ENCODE data around the gene COLEC11. TPM values are rescaled to one million over a fixed set of nuclear protein-coding genes. Genes with fewer than 3 reads are reported as not detected.
A peak's percentile ranks its signal among the peaks of the same experiment; 100 is the strongest.
"Not testable (repeated sequence)": the region's sequence is repeated elsewhere in the genome, so short reads cannot be mapped to it uniquely, and the experiment has no call there.

COLEC11 gene
- total RNA-seq, 1 donor from 2014 or later: 3.1 TPM

DNA sequence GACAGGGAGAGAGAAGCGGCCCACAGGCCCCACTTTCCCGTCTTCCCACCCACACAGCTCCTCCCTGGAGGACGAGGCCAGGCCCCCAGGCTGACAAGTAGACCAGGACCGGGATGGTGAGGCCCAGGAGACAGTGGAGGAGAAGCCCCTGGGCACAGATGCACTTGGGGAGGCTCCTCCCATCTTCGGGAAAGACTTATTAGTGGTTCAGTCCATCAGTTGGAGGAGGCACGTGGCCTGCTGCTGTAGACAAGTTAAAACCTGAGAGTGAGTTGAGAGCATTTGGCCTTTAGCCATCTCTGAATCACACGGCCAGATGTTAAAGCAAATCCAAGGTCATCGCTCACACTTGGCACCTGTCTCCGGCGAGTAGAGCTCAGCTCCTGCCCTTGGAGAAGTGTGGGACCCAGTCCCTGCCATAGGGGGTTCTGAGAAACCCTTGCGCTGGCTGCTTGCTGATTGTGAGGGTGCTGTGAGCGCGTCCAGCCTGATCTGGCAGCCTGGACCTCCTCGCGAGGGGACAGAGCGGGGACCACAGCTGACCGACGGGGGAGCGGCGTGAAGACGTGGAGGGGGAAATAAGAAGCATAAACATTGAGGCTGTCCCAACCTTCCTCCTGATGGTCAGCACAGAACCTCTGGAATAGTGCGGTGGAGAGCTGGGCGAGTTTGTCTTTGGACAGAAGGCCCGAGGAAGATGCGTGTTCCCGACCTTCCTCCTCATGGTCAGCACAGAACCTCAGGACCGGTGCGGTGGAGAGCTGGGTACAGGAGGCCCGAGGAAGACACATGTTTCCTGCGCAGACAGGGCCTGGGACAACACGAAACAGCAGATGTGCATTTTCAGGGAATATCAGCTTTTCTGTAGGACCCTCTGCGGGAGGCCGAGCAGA, 38.4 kb downstream of the COLEC11 start:
- DNase-seq (ENCODE audit: low spot score): peak; percentile 72
- intact Hi-C loops (cut with DNase I): no loop called here

DNA sequence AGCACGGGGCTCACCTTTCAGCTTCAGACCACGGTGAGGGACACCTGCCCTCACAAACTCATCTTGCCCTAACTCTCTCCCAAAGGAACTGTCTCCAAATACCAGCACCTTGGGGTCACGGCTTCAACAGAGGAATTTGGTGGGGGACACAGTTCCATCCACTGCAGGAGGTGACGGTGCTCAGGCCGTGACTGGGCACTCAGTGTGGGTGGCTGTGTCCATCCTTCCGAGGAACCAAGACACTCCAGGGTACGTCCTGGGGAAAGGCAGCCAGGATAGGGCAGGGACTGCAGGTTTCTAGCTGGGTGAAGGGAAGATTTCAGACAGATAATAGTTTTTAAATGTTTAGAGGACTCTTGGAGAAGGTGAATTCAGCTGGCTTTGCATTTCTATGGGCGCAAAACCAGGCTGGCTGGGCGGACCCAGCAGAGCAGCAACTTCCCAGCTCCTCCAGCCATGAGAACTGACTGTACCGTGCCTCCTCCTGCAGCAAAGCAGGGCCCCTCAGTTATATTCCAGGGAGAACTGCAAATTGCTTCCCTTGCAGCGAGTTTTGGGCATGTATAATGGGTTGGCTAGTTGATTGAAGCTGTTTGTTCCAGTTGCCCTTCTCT, 39.2 kb downstream of the COLEC11 start:
- intact Hi-C loops (cut with DNase I): no loop called here
- DNase-seq (ENCODE audit: low spot score): peak; percentile 47

DNA sequence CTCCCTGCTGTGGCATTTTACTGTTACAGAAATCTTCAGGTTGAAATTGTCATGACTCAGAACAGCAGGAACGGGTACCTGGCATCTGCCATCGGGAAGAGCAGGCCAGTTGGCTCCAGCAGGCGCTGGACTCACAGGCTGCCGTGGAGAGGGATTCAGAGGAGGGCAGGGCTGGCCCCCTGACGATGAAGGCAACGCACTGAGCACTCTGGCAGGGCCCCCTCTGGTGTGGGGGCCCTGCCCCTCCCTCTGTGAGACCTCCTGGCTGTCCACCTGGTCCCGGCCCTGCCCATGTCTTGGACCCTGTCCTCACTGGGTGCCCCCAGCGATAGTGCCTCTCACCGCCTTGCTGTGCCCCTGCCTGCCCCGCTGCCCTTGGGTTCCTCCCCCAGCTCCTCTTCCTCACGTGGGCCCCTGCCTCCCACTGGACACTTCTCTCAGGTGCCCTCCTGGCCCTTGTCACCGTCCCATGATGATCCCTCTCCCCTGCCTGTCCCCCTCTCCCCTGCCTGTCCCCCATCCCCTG, 39.7 kb downstream of the COLEC11 start:
- intact Hi-C loops (cut with DNase I): no loop called here
- peak; percentile 60 for DNase-seq (ENCODE audit: low spot score)

DNA sequence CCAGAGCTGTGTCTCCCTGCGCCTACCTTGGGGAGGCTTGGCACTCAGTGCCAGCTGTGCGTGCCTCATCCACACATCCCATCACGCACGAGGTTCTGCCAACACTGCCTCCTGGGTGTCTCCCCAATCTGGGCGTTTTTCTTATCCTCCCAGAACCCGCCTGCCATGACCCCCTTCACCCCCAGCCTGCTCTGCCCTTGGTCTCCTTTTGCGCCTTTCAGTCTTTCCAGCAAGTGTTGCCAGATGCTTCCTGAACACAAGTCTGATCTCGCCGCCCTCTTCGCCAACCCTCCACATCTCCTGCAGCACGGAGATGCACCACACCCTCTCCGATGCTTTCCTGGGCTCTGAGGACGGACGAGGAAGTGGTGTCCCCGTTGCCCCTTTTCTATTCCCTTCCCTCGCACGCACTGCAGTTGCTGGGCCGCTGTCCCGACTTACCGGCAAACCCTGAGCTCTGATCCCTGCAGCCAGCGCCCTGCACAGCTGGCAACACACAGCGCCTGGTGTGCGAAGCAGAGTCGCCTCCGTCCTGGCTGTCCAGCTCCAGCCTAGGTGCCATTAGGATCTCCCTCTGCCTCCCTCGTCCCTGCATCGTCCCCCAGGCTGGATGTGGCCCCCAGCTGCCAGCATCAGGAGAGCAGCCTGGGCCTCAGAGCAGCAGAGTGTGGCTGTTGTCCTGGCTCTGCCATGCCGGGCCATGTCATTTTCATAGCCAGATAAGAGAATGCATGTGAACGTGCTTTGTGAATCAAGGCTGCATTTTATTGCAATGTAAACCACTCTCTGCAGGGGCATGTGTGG, 40.5 kb downstream of the COLEC11 start:
- peak; percentile 56 for DNase-seq (ENCODE audit: low spot score)
- intact Hi-C loops (cut with DNase I): no loop called here

DNA sequence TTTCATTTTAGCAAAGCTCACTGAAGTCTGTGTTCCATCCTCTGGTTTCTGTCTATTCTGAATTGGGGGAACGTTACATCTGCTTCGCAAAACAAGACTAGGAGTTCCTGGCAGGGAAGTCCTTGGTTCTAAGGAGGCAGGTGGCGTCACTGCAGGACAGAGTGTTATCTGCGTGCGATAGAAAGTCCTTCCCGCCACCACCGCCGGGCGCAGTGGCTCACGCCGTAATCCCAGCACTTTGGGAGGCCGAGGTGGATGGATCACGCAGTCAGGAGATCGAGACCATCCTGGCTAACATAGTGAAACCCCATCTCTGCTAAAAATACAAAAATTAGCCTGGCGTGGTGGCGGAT, 41.0 kb downstream of the COLEC11 start:
- peak; percentile 43 for DNase-seq (ENCODE audit: low spot score)
- intact Hi-C loops (cut with DNase I): not testable (repeated sequence)

DNA sequence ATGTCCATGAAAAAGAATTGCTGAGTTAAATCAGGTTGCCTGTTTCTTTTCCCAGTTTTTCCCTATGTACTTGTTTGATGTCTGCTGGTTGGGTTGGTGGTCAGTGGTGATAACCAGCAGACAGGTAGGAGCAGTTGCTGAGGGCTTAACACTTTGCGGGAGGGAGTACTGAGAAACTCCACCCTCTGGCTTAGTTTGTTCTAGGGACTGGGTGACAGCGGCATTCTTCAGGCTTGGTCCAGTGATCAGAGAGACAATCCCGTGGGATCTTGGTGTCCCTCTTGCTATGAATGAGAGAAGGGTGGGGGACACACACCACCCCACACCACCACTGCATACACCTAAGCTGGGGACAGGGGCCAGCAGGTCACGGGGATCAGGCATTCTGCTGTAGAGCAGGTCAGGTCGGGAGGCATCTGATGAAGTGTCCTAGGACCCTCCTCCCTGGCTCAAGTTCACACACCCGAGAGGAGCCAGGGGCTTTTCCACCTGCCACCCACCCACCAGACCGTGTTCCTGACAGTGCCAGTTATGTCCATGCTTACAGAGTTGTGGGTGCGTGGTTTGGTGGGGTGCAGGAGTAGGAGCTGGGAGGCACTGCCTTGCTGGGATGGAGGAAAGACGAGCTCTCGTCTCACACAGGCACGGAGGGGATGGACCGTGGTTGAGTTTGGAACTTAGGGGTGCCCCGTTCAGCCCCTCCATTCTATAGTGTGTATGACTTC, 41.8 kb downstream of the COLEC11 start:
- intact Hi-C loops (cut with DNase I): no loop called here
- peak; percentile 36 for DNase-seq (ENCODE audit: low spot score)

DNA sequence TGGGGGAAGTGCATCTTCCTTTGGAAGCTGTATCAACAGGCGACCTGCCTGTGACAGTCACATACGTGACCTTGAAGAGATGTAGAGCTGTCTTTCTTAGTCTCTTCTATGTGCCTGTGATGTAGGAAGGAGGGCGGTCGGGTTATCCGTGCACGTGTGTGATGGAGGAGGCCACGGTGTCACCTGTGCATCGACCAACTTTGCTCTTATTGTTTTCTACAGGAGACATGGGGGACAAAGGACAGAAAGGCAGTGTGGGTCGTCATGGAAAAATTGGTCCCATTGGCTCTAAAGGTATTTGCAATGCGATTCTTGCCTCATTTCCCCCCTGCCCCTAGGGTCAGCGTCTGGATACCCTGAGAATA, 42.4 kb downstream of the COLEC11 start:
- peak; percentile 26 for DNase-seq (ENCODE audit: low spot score)

DNA sequence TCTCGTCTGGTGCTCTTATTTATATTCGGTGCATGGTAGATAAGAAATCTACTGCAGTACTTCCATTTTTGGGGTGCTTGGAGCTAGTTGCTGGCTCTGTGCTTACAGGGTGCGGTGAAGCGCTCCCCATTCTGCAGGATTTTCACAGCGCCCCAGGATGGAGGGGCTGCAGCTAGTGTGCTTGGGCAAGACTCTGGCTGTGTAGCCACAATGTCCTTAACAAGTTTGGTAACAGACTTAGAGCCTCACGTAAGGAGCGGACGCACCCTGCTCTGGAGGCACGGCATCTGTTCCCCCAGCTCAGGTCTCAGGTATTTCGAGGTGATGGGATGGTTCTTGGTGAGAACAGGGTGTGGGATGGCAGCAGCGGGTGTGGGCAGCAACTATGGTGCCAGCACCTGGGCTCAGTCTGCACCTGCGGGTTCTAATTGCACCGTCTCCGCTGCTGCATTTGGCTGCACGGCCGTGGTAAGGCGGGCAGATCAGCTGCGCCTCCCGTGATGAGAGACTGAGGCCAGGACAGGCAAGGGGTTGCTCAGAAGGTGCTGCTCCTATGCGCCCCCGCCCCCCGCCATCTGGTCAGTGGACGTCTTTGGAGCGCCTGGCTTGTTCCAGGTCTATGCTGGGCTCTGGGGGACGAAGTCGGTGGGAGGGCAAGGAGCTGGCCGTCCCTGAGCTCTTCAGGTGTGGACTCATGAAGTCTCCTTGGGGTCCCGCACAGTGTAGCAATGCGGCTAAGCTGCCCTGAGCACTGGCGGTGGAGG, 43.0 kb downstream of the COLEC11 start:
- intact Hi-C loops (cut with DNase I): no loop called here
- DNase-seq (ENCODE audit: low spot score): peak; percentile 56

More for the DNA sequence above, 42.4 kb downstream of the COLEC11 start:
- intact Hi-C loops (cut with DNase I): no loop called here

DNA sequence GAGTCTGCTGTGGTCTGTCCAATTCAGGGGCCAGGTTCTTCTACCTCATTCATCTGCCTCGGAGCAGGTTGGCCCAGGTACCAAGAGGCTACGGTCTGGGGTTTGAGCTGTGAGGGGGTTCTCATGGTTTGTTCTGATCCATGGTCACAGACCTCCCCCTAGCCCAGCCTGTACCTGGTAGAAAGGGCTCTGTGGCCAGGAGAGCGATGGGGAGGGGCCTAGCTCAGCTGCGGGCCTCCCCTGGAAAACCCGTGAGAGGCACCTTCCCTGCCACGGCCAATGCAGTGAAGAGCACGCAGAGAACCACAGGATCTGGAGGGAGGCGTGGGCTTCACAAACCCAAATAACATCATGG, 43.5 kb downstream of the COLEC11 start:
- intact Hi-C loops (cut with DNase I): no loop called here
- DNase-seq (ENCODE audit: low spot score): no peak

DNA sequence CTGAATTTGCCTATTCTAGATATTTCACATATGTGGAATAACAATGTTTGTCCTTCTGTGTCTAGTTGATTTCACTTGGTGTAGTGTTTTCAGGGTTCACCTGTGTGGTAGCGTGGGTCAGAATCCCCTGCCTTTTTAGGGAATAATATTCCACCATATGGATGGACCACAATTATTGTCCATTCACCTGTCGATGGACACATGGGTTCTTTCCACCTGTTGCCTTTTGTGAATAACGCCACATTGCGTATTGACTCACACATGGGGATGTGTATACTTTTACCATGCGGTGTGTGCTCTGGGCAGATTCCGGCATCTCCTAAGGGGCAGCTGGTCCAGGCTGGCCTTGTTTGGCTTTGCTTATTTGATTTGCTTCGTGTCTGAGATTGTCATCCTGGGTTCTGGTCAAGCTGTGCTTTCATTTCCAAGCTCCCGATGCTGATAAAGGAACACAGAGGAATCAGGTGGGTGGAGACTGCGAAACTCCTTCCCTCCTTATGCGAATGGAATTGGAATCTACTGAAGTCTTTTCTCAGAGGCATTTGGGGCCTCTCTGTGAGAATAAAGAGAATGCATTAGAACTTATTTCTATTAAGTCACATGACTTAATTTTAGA, 44.2 kb downstream of the COLEC11 start:
- intact Hi-C loops (cut with DNase I): no loop called here
- peak; percentile 50 for DNase-seq (ENCODE audit: low spot score)

DNA sequence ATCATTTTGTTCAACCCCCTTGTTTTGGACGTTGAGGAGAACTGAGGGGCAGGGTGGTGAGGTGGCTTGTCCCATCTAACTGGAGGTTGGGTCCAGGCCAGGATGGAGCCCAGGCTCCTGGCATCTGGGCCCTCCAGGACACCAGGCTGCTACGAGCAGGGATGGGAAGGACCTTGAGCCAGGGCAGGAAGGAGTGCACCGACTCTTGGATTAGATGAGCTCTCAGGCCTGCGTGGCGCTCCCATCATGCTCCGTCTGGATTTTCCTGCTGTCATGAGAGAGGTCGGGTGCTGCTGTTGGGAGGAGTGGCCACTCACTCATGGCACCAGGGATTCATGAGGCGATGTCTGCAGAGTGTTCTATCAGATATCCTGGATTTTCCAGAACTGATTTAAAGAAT, 44.7 kb downstream of the COLEC11 start:
- intact Hi-C loops (cut with DNase I): no loop called here
- DNase-seq (ENCODE audit: low spot score): peak; percentile 24

DNA sequence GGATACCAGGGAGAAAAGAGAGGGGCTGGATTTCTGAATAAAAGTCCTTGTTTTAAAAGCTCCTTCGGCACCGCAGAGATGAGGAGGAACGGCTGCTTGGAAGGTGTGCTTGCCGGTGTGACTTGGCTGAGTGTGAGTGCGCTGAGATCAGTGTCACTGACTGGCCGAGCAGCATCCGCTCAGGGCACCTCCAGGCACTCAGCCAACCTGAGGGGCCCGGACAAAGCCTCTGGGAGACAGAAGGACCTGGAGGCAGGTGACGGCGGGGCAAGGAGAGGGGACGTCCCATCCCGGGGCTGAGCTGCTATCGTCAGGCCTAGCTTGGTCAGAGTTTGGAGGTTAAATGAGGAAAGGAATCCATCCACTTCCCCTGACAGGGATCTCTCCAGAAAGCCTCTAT, 46.3 kb downstream of the COLEC11 start:
- intact Hi-C loops (cut with DNase I): no loop called here
- peak; percentile 51 for DNase-seq (ENCODE audit: low spot score)

DNA sequence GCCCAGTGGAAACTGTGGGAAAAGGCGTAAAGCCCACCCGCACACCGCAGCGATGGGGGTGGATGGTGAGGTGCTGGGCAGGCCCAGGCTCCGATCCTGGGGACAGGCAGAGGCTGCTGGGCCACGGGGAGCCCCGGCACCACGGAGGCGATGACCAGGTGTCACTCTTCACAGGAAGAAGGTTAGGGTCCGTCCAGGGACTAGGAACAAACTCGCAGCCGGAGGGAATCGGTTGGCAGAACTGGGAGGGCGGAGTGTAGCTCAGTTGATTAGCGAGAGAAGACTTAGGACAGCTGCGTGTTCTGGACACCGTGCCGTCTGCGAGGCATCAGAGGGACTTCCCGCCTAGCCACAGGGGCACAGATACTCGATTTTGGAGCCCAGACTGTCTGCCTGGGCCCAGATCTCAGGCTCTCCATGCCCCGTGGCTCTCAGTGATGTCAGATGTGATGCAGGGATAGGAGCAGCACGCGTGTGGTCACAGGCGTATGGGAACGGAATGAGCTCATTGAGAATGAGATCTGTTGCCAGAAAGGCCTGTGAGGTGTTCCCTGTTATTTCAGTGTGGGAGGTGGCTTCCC, 47.0 kb downstream of the COLEC11 start:
- DNase-seq (ENCODE audit: low spot score): no peak
- intact Hi-C loops (cut with DNase I): no loop called here

DNA sequence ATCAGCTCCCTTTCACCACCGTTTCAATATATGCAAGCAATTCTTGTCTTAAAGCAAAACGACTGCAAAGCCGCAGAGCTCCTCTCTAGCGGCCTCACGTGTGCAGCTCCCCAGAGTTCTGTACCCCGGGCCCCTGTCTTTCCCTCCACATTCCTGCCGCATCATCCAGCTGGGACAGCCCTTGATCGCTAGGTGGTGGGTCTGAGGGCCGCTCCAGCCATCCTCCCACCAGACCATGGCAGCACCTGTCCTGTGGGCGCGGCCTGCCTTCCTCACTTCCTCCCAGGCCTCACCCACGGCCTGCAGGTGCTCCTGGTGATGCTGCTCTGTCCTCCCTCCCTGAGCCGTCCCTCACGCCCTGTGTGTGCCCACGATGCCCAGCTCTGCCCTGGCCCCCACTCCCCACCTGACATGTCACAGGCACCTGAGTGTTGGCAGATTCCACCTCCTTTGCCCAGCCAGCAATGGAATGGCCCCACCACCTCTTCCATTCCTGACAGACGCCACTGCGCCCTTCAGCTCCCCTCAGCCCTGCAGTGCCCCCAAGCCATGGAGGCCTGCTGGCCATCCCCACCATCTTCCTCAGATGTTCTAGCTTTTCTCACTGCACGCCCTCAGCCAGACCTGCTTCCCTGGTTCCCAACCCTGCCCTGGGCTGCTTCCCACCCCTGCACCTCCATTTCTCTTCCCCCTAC, 47.8 kb downstream of the COLEC11 start:
- DNase-seq (ENCODE audit: low spot score): peak; percentile 67
- intact Hi-C loops (cut with DNase I): no loop called here

DNA sequence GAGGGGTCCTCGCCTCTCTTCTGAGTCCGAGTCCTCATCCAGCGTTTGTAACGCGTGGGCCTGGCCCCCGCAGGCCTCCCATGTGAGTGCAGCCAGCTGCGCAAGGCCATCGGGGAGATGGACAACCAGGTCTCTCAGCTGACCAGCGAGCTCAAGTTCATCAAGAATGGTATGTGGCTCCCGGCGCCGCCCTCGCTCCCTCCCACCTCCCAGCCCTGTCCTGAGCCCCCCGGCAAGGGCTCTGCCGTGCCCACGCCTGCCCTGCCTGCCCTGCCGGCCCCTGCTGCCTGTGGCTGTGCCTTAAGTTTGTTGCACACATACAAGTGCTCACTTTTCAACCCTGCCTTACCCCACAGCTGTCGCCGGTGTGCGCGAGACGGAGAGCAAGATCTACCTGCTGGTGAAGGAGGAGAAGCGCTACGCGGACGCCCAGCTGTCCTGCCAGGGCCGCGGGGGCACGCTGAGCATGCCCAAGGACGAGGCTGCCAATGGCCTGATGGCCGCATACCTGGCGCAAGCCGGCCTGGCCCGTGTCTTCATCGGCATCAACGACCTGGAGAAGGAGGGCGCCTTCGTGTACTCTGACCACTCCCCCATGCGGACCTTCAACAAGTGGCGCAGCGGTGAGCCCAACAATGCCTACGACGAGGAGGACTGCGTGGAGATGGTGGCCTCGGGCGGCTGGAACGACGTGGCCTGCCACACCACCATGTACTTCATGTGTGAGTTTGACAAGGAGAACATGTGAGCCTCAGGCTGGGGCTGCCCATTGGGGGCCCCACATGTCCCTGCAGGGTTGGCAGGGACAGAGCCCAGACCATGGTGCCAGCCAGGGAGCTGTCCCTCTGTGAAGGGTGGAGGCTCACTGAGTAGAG, 48.7 kb downstream of the COLEC11 start:
- intact Hi-C loops (cut with DNase I): no loop called here
- DNase-seq (ENCODE audit: low spot score): peak; percentile 63

DNA sequence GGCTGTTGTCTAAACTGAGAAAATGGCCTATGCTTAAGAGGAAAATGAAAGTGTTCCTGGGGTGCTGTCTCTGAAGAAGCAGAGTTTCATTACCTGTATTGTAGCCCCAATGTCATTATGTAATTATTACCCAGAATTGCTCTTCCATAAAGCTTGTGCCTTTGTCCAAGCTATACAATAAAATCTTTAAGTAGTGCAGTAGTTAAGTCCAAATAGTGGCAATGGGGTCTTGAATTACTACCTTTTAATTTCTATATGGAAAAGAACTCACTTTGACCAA, 49.3 kb downstream of the COLEC11 start:
- intact Hi-C loops (cut with DNase I): no loop called here
- no peak for DNase-seq (ENCODE audit: low spot score)

Measured in cardiac septum (tissue), 1 donor.